WI38 (cell line): ENCODE data around the gene CACNA1D.

Source experiments
- H3K4me3 ChIP-seq: 2 replicates; pipeline ENCODE4 v1.5.1; 2011; ENCODE audit warnings: low read depth, mild to moderate bottlenecking, control low read depth, low read length
- TF ChIP-seq, protein P1 (sequence below): IDR thresholded peaks from 2 replicates; pipeline ENCODE4 v1.5.1; 2012; ENCODE audit warnings: low read depth, mild to moderate bottlenecking, control low read depth, low read length

Gene CACNA1D

DNA sequence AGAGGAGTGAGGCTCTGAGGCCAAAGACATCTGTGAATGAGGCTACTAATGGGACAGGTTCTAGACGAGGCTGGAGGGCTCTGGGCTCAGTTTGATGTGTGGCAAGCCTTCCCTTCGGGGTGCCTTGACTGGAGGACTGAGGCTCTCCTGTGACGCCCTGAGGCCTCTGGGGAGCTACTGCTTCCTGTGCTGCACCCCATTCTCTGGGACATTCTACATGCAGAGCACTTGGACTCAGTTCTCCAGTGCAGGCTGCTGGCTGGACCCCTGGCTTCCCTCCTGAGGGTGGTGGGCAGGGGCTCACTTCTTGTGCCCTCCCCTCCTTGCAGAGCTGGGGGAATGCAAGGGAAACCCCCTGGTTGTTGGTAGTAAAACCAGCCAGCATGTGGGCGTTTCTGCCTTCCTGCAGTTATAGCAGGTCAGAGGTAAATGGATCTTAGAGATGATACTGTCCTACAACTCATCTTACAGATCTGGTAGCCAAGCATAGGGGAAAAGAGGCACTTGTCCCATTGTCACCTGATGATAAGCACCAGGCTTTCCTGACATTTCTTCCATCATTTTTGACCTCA lies 218.5 kb downstream of the CACNA1D start:
- TF ChIP-seq, protein P1, sequence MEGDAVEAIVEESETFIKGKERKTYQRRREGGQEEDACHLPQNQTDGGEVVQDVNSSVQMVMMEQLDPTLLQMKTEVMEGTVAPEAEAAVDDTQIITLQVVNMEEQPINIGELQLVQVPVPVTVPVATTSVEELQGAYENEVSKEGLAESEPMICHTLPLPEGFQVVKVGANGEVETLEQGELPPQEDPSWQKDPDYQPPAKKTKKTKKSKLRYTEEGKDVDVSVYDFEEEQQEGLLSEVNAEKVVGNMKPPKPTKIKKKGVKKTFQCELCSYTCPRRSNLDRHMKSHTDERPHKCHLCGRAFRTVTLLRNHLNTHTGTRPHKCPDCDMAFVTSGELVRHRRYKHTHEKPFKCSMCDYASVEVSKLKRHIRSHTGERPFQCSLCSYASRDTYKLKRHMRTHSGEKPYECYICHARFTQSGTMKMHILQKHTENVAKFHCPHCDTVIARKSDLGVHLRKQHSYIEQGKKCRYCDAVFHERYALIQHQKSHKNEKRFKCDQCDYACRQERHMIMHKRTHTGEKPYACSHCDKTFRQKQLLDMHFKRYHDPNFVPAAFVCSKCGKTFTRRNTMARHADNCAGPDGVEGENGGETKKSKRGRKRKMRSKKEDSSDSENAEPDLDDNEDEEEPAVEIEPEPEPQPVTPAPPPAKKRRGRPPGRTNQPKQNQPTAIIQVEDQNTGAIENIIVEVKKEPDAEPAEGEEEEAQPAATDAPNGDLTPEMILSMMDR = no peak
- no peak overlapping the region for H3K4me3 ChIP-seq

DNA sequence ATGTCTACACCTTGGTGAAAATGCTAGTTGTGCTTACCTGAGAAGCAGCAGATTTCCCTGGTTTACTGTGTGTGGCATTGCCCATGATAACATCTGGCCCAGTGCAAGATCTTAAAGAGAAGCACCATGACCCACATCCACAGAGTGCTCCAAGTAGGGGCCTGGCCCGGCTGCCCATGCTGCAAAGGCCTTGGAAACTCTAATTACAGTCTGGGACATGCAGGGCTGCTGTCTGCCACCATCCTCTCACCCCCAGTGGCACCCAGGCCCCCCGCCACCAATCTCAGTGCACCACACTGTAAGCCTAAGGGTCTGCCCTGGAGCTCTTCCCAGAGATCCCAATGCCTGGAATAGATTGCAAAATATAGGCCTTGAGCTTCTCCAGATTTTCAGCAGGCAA lies 219.2 kb downstream of the CACNA1D start:
- H3K4me3 ChIP-seq = no peak overlapping the region
- TF ChIP-seq, protein P1 = no peak

DNA sequence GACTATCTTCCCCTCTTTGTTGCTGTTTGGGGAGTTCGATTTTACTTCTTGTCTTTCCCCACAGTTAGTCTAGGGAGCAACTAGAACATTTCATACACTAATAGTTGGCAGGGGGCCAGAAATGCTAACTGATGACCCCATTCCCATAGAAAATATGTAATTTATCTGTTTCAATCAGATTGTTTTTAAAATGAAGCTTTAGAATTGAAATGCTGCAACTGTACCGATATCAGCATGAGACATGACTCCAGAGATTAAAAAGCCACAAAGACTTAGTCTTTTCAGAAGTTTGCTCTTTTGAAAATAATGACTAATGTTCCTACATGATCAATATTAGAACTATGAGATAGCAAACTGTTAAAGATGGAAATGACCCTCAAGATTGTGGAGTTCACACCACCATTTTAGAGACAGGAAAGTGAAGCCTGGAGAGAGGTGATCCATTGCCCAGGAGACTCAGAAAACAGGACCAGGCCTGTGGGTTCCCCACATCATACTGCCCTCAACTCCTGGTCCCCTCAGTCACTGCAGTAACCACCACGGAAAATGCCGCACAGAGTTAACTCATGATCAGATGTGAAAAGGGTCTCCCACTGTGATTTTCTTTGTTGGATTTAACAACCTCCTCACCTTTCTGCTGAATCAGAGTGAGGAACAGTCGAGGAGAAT lies 221.5 kb downstream of the CACNA1D start:
- TF ChIP-seq, protein P1 = no peak
- no peak overlapping the region for H3K4me3 ChIP-seq

DNA sequence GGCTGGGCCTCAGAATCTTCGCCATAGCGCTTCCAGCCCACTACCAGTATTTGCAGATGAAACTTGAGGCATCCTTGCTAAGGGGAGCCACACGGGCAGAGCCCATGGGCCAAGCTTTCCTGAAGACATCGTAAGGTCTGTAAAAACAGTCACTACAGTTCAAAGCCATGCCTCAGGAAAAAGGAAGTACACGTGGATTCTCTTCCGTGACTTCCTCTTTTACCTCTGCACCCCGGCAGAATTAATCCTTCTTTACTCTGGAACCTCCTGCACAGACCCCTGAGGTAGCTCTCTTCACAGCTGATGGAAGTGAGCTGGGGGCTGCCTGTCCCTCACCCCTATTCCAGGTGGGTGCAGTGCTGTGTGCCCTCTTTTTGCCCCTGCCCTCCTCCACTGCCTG lies 222.6 kb downstream of the CACNA1D start:
- no peak overlapping the region for H3K4me3 ChIP-seq
- TF ChIP-seq, protein P1 = no peak

DNA sequence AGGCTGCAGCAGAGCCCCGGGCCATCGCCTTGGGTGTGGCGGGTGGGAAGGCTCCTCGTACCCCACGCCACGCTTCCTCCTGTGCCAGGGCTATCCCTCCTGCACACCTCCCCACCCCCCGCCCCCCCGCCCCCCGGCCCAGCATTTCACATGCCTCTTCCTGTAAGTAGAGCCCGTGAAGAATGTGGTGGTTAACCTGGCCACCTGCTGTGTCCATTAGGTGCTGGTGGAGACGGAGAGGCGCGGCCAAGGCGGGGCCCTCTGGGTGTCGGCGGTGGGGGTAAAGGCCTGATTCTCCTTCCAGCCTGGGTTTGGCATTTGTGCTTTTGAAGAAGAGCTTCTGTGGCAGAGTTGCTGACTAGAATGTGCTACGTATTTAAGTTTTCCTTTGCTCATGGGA lies 224.1 kb downstream of the CACNA1D start:
- TF ChIP-seq, protein P1 = no peak
- H3K4me3 ChIP-seq = no peak overlapping the region

DNA sequence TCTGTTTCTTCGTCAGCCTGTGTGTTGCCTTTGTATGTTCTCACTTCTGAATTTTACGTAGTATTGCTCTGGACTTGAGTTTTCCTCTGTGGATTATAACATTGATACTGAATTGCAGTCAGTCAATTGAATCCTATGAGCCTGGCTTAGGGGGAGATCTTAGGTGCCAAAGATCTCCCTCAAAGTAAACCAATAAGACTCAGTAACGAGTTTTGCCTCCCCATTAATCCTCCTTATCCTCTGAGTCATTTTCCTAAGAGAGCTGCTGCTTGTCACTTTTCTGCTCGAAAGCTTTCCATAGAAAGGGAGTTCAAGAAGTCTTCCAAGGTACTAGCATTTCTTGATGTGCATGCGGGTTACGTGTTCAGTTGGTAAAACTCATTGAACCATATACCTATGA lies 225.4 kb downstream of the CACNA1D start:
- TF ChIP-seq, protein P1 = no peak
- H3K4me3 ChIP-seq = no peak overlapping the region
